Naive thymus-derived CD4-positive, alpha-beta T cell (primary cell): ENCODE data around the gene RPS6KL1. TPM values are rescaled to one million over a fixed set of nuclear protein-coding genes. Genes with fewer than 3 reads are reported as not detected.

Experiments
- ATAC-seq: fragments of 150-1000 bp; cut with Tn5 transposase; 2 replicates; pipeline ENCODE4 v1.10.0; 2021; ENCODE audit warnings: mild to moderate bottlenecking, moderate library complexity
- CTCF ChIA-PET: fragments of 350-600 bp; sonication (Branson Sonifier 250); formaldehyde crosslinking; loops from one replicate; lab custom pipeline; 2021; ENCODE audit warnings: antibody characterized with exemption; lab: Charles Lee
- POLR2A ChIA-PET: fragments of 350-600 bp; sonication (Branson Sonifier 250); formaldehyde crosslinking; loops from one replicate; lab custom pipeline; 2021; ENCODE audit warnings: antibody characterized with exemption, inconsistent platforms; lab: Charles Lee
- DNase-seq, 9 donors: peaks; one replicate each; pipeline versions ENCODE4 v3.0.0 to v3.0.0-alpha.2; 2020 to 2022; ENCODE audit warnings: mixed read lengths in 1 of 9
- H3K27ac ChIP-seq: one replicate; pipeline ENCODE4 v1.7.0; 2013; ENCODE audit warnings: mild to moderate bottlenecking, low read depth, low read length, moderate library complexity
- H3K27me3 ChIP-seq, 2 donors: one replicate each; pipeline ENCODE4 v1.7.0; 2013; ENCODE audit warnings: low read length in 2 of 2, mild to moderate bottlenecking in 2 of 2, moderate library complexity in 2 of 2; ENCODE audit not compliant: control insufficient read depth in 2 of 2, insufficient read depth in 2 of 2
- H3K36me3 ChIP-seq, 3 experiments: 1 replicate in 2 of 3; 2 replicates in 1 of 3; pipeline ENCODE4 v1.7.0; 2013; ENCODE audit warnings: low read length in 3 of 3, mild to moderate bottlenecking in 3 of 3, moderate library complexity in 1 of 3; ENCODE audit not compliant: insufficient read depth in 3 of 3, control insufficient read depth in 2 of 3
- H3K4me1 ChIP-seq, 2 donors: one replicate each; pipeline ENCODE4 v1.7.0; 2013; ENCODE audit warnings: low read length in 2 of 2, mild to moderate bottlenecking in 2 of 2, moderate library complexity in 1 of 2; ENCODE audit not compliant: control insufficient read depth in 2 of 2, insufficient read depth in 2 of 2
- H3K4me3 ChIP-seq: 2 replicates; pipeline ENCODE4 v1.7.0; 2013; ENCODE audit warnings: mild to moderate bottlenecking, low read length
- H3K9me3 ChIP-seq, 3 experiments: 1 replicate in 2 of 3; 2 replicates in 1 of 3; pipeline ENCODE4 v1.7.0; 2013; ENCODE audit warnings: low read length in 3 of 3; ENCODE audit not compliant: control insufficient read depth in 2 of 3
- H3K27ac Mint-ChIP-seq, 9 donors: one replicate each; pipeline ENCODE4 v1.8.0; 2020 to 2022; ENCODE audit warnings: mixed read lengths in 9 of 9, mild to moderate bottlenecking in 8 of 9, moderate library complexity in 5 of 9, inconsistent platforms in 2 of 9
- H3K27me3 Mint-ChIP-seq, 5 donors: one replicate each; pipeline ENCODE4 v1.8.0; 2021 to 2022; ENCODE audit warnings: mixed read lengths in 5 of 5, mild to moderate bottlenecking in 1 of 5
- H3K36me3 Mint-ChIP-seq, 5 donors: one replicate each; pipeline ENCODE4 v1.8.0; 2020 to 2022; ENCODE audit warnings: mixed read lengths in 5 of 5, mild to moderate bottlenecking in 3 of 5, inconsistent platforms in 1 of 5
- H3K4me1 Mint-ChIP-seq, 7 donors: one replicate each; pipeline ENCODE4 v1.8.0; 2020 to 2022; ENCODE audit warnings: mixed read lengths in 7 of 7, mild to moderate bottlenecking in 3 of 7, inconsistent platforms in 1 of 7
- H3K4me3 Mint-ChIP-seq, 10 donors: one replicate each; pipeline ENCODE4 v1.8.0; 2020 to 2022; ENCODE audit warnings: mild to moderate bottlenecking in 10 of 10, mixed read lengths in 10 of 10, moderate library complexity in 6 of 10, inconsistent platforms in 2 of 10
- H3K9me3 Mint-ChIP-seq, 11 donors: one replicate each; pipeline ENCODE4 v1.8.0; 2020 to 2022; ENCODE audit warnings: mixed read lengths in 11 of 11, mild to moderate bottlenecking in 4 of 11, inconsistent platforms in 1 of 11, moderate library complexity in 1 of 11
- intact Hi-C, 2 donors: fragments of 100-400 bp; cut with micrococcal nuclease; formaldehyde crosslinking; loops; one replicate each; pipeline ENCODE4 v1.15.1; 2023
- polyA plus RNA-seq, 2 donors: library from polyadenylated mRNA; unstranded; fragments of 300-500 nt; fragmentation: Illumina TruSeq; gene quantifications; one replicate each; pipeline ENCODE4 v1.2.3, GENCODE V29; 2021
- total RNA-seq, 6 experiments: library from RNA in 5 of 6; stranded (reverse) in 5 of 6; gene quantifications; 1 replicate in 5 of 6; 2 replicates in 1 of 6; pipeline ENCODE4 v1.2.3 and lab custom pipeline; 2021 to 2026

The RPS6KL1 gene
- total and polyA plus RNA-seq, 7 experiments from 2014 or later, result 2.0 to 12.8 (median 5.7) TPM

DNA sequence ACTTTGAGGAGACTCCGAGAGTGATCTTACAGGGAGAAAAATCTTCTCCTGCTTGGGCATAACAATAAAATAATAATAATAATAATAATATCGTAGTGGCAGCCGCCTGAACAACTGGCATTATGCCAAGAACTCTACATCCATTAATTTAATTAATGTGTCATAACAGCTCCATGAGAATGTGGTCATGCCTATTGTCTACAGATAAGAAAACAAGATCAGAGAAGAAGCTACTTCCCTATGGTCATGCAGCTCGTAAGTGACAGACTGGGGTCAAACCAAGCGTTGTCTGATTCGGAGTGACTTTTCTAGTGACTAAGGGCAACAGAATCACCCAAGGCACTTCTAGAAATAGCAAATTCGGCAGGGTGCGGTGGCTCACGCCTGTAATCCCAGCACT lies 58.9 kb downstream of the RPS6KL1 start:
- ATAC-seq (no peak), DNase-seq (no peak)
- intact Hi-C loops, result loop anchor here (5.0 kb wide), 1 partner anchor 438 kb away; no protein-coding TSS in a partner anchor
- peaks cover 17 to 41% (median 28%) of the 10 kb centered on the region in 7 donors for H3K4me1 Mint-ChIP-seq
- peaks cover 18% of the 10 kb centered on the region in 2 donors for H3K4me1 ChIP-seq
- H3K36me3 ChIP-seq, result no peaks in the 10 kb centered on the region
- H3K9me3 Mint-ChIP-seq, result no peaks in the 10 kb centered on the region
- ChIA-PET CTCF (interaction anchor here (6.3 to 12.3 kb wide), 2 partner anchors 41 to 225 kb away, joined by 78 to 317 read pairs; no protein-coding TSS in a partner anchor), POLR2A (interaction anchor here (0.8 to 1.1 kb wide), 2 partner anchors 8 to 41 kb away, joined by 3 read pairs; no protein-coding TSS in a partner anchor)
- H3K27me3 ChIP-seq, result no peaks in the 10 kb centered on the region
- no peaks in the 10 kb centered on the region for H3K9me3 ChIP-seq
- H3K27me3 Mint-ChIP-seq, result no peaks in the 10 kb centered on the region
- no peak overlapping the region for H3K27ac ChIP-seq
- H3K4me3 ChIP-seq, result no peak overlapping the region
- H3K27ac Mint-ChIP-seq, result no peak overlapping the region
- no peaks in the 10 kb centered on the region for H3K36me3 Mint-ChIP-seq
- no peak overlapping the region for H3K4me3 Mint-ChIP-seq

- H3K4me3 ChIP-seq, result no peak overlapping the region
- Mint-ChIP-seq H3K36me3 (no peaks in the 10 kb centered on the region), H3K4me3 (no peak overlapping the region), H3K4me1 (peaks cover 17 to 35% (median 26%) of the 10 kb centered on the region in 7 donors), H3K27me3 (no peaks in the 10 kb centered on the region), H3K27ac (peak overlapping the region in 2 of 9 donors; percentile 28 to 62), H3K9me3 (no peaks in the 10 kb centered on the region)
- CTCF ChIA-PET, result interaction anchor here (0.6 to 12.3 kb wide), 9 partner anchors 9 to 226 kb away, joined by 3 to 317 read pairs (median 14); partner anchors contain the start of gene PROX2
- H3K4me1 ChIP-seq, result peaks cover 18% of the 10 kb centered on the region in 2 donors
- H3K36me3 ChIP-seq, result no peaks in the 10 kb centered on the region
- ATAC-seq (no peak), DNase-seq (no peak)
- intact Hi-C loops, result loop anchor here (5.0 kb wide), 1 partner anchor 439 kb away; no protein-coding TSS in a partner anchor
- no peak overlapping the region for H3K27ac ChIP-seq
- H3K9me3 ChIP-seq, result no peaks in the 10 kb centered on the region
- H3K27me3 ChIP-seq, result no peaks in the 10 kb centered on the region
- POLR2A ChIA-PET, result interaction anchor here (0.8 to 3.6 kb wide), 8 partner anchors 8 to 43 kb away, joined by 3 to 39 read pairs (median 3); no protein-coding TSS in a partner anchor
These were observed 59.8 kb downstream of the RPS6KL1 start for GRCh38 chr14:74863274-74863673.

- intact Hi-C loops, result loop anchor here (1.0 to 5.0 kb wide), 6 partner anchors 20 to 441 kb away; partner anchors contain the start of gene DLST (in 1 of the 2)
- DNase-seq (no peak), ATAC-seq (no peak)
- POLR2A ChIA-PET, result interaction anchor here (0.9 to 3.6 kb wide), 8 partner anchors 16 to 263 kb away, joined by 3 to 39 read pairs (median 4); partner anchors contain the start of gene DLST
- Histone ChIP-seq H3K9me3 (no peaks in the 10 kb centered on the region), H3K27ac (no peak overlapping the region), H3K4me3 (no peak overlapping the region), H3K36me3 (no peaks in the 10 kb centered on the region), H3K4me1 (peaks cover 5 to 9% of the 10 kb centered on the region in 2 donors), H3K27me3 (no peaks in the 10 kb centered on the region)
- H3K4me3 Mint-ChIP-seq, result no peak overlapping the region
- peaks cover 8 to 21% (median 13%) of the 10 kb centered on the region in 7 donors for H3K4me1 Mint-ChIP-seq
- H3K27ac Mint-ChIP-seq, result peak overlapping the region in 1 of 9 donors; percentile 47
- H3K9me3 Mint-ChIP-seq, result no peaks in the 10 kb centered on the region
- peaks cover 0 to under 1% (median 0%) of the 10 kb centered on the region in 5 donors for H3K36me3 Mint-ChIP-seq
- H3K27me3 Mint-ChIP-seq, result no peaks in the 10 kb centered on the region
- CTCF ChIA-PET, result interaction anchor here (0.5 to 12.3 kb wide), 25 partner anchors 9 to 440 kb away, joined by 3 to 317 read pairs (median 5); partner anchors contain the start of genes PROX2 and RPS6KL1
These were observed 61.3 kb downstream of the RPS6KL1 start for GRCh38 chr14:74861734-74862090.

GRCh38 chr14:74860899-74861733 lies 61.9 kb downstream of the RPS6KL1 start:
- CTCF ChIA-PET, result interaction anchor here (0.5 to 12.3 kb wide), 37 partner anchors 9 to 770 kb away, joined by 3 to 317 read pairs (median 4); partner anchors contain the start of genes ACYP1, PROX2 and RPS6KL1
- POLR2A ChIA-PET, result interaction anchor here (0.8 to 3.6 kb wide), 15 partner anchors 7 to 262 kb away, joined by 3 to 39 read pairs (median 3); partner anchors contain the start of genes DLST and EIF2B2
- DNase-seq, result peak; percentile 76 to 93 (median 86)
- ATAC-seq, result peak; percentile 90
- H3K9me3 Mint-ChIP-seq, result no peaks in the 10 kb centered on the region
- H3K4me1 Mint-ChIP-seq, result peaks cover 2 to 21% (median 7%) of the 10 kb centered on the region in 7 donors
- Histone ChIP-seq H3K4me1 (peaks cover 4 to 6% of the 10 kb centered on the region in 2 donors), H3K4me3 (no peak overlapping the region), H3K27me3 (no peaks in the 10 kb centered on the region), H3K36me3 (no peaks in the 10 kb centered on the region), H3K9me3 (no peaks in the 10 kb centered on the region), H3K27ac (no peak overlapping the region)
- peaks cover 0 to 3% (median 0%) of the 10 kb centered on the region in 5 donors for H3K36me3 Mint-ChIP-seq
- intact Hi-C loops, result loop anchor here (1.0 to 5.0 kb wide), 6 partner anchors 20 to 441 kb away; partner anchors contain the start of gene DLST (in 1 of the 2)
- no peaks in the 10 kb centered on the region for H3K27me3 Mint-ChIP-seq
- peak overlapping the region in 3 of 9 donors; percentile 41 to 47 (median 45) for H3K27ac Mint-ChIP-seq
- H3K4me3 Mint-ChIP-seq, result no peak overlapping the region

DNA sequence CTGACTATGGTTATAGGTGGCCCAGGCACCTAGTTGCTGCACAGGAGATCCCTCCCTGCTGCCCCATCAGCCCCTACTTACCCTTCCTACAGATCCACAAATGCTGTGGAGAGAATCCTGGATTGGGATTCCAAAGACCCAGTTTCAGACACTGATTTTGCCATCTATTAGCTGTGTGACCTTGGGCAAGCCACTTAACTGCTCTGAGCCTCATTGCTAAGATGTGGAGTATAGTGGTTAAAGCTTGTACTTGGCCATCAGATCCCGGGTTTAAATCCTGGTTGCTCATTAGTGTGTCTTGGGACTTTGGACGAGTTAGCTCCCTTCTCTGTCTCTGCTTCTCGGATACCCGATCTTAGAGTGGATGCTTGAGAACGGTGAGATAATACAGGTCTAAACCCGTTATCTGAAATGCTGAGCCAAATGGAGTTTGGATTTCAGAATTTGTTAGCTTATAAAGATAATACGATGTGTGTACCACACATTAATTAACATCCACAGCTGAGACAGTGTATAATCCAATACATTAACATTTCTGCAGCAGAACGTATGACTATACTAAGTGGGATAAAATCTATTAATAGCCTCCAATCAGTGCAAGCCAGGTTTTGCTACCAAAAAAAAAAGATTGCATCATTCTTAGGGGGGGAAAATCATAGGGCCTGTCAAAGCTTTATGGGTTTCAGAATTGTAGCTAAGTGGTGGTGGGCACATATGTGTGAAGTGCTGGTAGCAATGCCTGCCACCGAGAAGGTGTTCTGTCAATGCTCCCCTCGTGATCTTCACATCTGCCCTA lies 63.1 kb downstream of the RPS6KL1 start:
- Histone ChIP-seq H3K4me1 (peaks cover 4 to 6% of the 10 kb centered on the region in 2 donors), H3K27me3 (no peaks in the 10 kb centered on the region), H3K36me3 (no peaks in the 10 kb centered on the region), H3K9me3 (no peaks in the 10 kb centered on the region), H3K27ac (no peak overlapping the region), H3K4me3 (no peak overlapping the region)
- intact Hi-C loops, result loop anchor here (5.0 kb wide), 1 partner anchor 442 kb away; no protein-coding TSS in a partner anchor
- H3K36me3 Mint-ChIP-seq, result peaks cover 0 to 8% (median 0%) of the 10 kb centered on the region in 5 donors
- DNase-seq (no peak), ATAC-seq (no peak)
- ChIA-PET POLR2A (interaction anchor here (0.6 to 3.6 kb wide), 8 partner anchors 8 to 46 kb away, joined by 3 to 39 read pairs (median 4); no protein-coding TSS in a partner anchor), CTCF (interaction anchor here (0.6 to 12.3 kb wide), 27 partner anchors 9 to 769 kb away, joined by 3 to 317 read pairs (median 5); partner anchors contain the start of genes ACYP1 and PROX2)
- peaks cover 1 to 21% (median 6%) of the 10 kb centered on the region in 7 donors for H3K4me1 Mint-ChIP-seq
- H3K27ac Mint-ChIP-seq, result peak overlapping the region in 2 of 9 donors; percentile 41 to 47
- H3K9me3 Mint-ChIP-seq, result no peaks in the 10 kb centered on the region
- H3K27me3 Mint-ChIP-seq, result no peaks in the 10 kb centered on the region
- no peak overlapping the region for H3K4me3 Mint-ChIP-seq
